Measurements from ENCODE around the gene RAB10. TPM values are rescaled to one million over a fixed set of nuclear protein-coding genes. Genes with fewer than 3 reads are reported as not detected.
"Not testable (repeated sequence)": the region's sequence is repeated elsewhere in the genome, so short reads cannot be mapped to it uniquely, and the experiment has no call there.

The RAB10 gene
- 157 TPM for polyA plus RNA-seq (ENCODE audit: insufficient read length)
- long read RNA-seq, donor 1, transcript RAB10-201 (6 exons, 3,535 nt), result major isoform, 42 of 74 reads
- long read RNA-seq, donor 1, partial matches to known transcripts, result 32 of 74 reads
- long read RNA-seq, donor 1, other reads (novel, unspliced or antisense), result 0 of 74 reads
- long read RNA-seq, donor 2, transcript RAB10-201 (6 exons, 3,535 nt), result major isoform, 41 of 71 reads
- long read RNA-seq, donor 2, partial matches to known transcripts, result 30 of 71 reads
- long read RNA-seq, donor 2, other reads (novel, unspliced or antisense), result 0 of 71 reads
- long read RNA-seq, donor 3, transcript RAB10-201 (6 exons, 3,535 nt), result major isoform, 21 of 41 reads
- long read RNA-seq, donor 3, partial matches to known transcripts, result 20 of 41 reads
- long read RNA-seq, donor 3, other reads (novel, unspliced or antisense), result 0 of 41 reads
- long read RNA-seq, donor 4, result 0 reads
- long read RNA-seq, donor 5, transcript RAB10-201 (6 exons, 3,535 nt), result major isoform, 57 of 85 reads
- long read RNA-seq, donor 5, partial matches to known transcripts, result 28 of 85 reads
- long read RNA-seq, donor 5, other reads (novel, unspliced or antisense), result 0 of 85 reads
- long read RNA-seq, donor 6, transcript RAB10-201 (6 exons, 3,535 nt), result major isoform, 49 of 84 reads
- long read RNA-seq, donor 6, partial matches to known transcripts, result 35 of 84 reads
- long read RNA-seq, donor 6, other reads (novel, unspliced or antisense), result 0 of 84 reads
- long read RNA-seq, donor 7, transcript RAB10-201 (6 exons, 3,535 nt), result major isoform, 62 of 136 reads
- long read RNA-seq, donor 7, partial matches to known transcripts, result 74 of 136 reads
- long read RNA-seq, donor 7, other reads (novel, unspliced or antisense), result 0 of 136 reads
- long read RNA-seq, donor 8, transcript RAB10-201 (6 exons, 3,535 nt), result major isoform, 22 of 31 reads
- long read RNA-seq, donor 8, partial matches to known transcripts, result 9 of 31 reads
- long read RNA-seq, donor 8, other reads (novel, unspliced or antisense), result 0 of 31 reads

- peak; percentile 99 for DNase-seq
Observed at GRCh38 chr2:26033818-26034636, at the start of gene RAB10. RAB10 (plus strand) TSS chr2:26034084; CDS start chr2:26034609, 525 bp downstream.

- DNase-seq, result no peak
Observed at GRCh38 chr2:25988134-25988533, 45.8 kb upstream of the RAB10 start.

- no peak for DNase-seq
Observed at GRCh38 chr2:25989154-25989553, 44.7 kb upstream of the RAB10 start.

GRCh38 chr2:25991965-25992364 is 41.9 kb upstream of the RAB10 start:
- no peak for DNase-seq

- DNase-seq, result no peak
Observed at GRCh38 chr2:25992556-25992955, 41.3 kb upstream of the RAB10 start.

GRCh38 chr2:25993049-25993448 is 40.8 kb upstream of the RAB10 start:
- no peak for DNase-seq

- DNase-seq, result no peak
Observed at GRCh38 chr2:25994509-25994908, 39.4 kb upstream of the RAB10 start.

- no peak for DNase-seq
Observed at GRCh38 chr2:25996844-25997243, 37.0 kb upstream of the RAB10 start.

GRCh38 chr2:25998816-25999383 is 35.0 kb upstream of the RAB10 start:
- DNase-seq, result not testable (repeated sequence)

- DNase-seq, result not testable (repeated sequence)
Observed at GRCh38 chr2:25999406-25999805, 34.5 kb upstream of the RAB10 start.

GRCh38 chr2:26000561-26001082 is 33.3 kb upstream of the RAB10 start:
- DNase-seq, result no peak

- DNase-seq, result no peak
Observed at GRCh38 chr2:26001743-26002351, 32.0 kb upstream of the RAB10 start.

- no peak for DNase-seq
Observed at GRCh38 chr2:26002632-26003310, 31.1 kb upstream of the RAB10 start.

- no peak for DNase-seq
Observed at GRCh38 chr2:26008095-26008494, 25.8 kb upstream of the RAB10 start.

GRCh38 chr2:26008851-26009566 is 24.9 kb upstream of the RAB10 start:
- DNase-seq, result no peak

- no peak for DNase-seq
Observed at GRCh38 chr2:26009567-26009963, 24.3 kb upstream of the RAB10 start.

- no peak for DNase-seq
Observed at GRCh38 chr2:26010943-26011342, 22.9 kb upstream of the RAB10 start.

GRCh38 chr2:26011609-26011989 is 22.3 kb upstream of the RAB10 start:
- no peak for DNase-seq
